Activated T-cell treated with anti-CD3 and anti-CD28 coated beads for 4 hours (primary cell): ENCODE measurements around the gene CFAP46.
"Not testable (repeated sequence)": the region's sequence is repeated elsewhere in the genome, so short reads cannot be mapped to it uniquely, and the experiment has no call there.

Experiments used
- DNase-seq: peaks from one replicate; pipeline ENCODE4 v3.0.0-alpha.2; 2020

CFAP46 gene

DNA sequence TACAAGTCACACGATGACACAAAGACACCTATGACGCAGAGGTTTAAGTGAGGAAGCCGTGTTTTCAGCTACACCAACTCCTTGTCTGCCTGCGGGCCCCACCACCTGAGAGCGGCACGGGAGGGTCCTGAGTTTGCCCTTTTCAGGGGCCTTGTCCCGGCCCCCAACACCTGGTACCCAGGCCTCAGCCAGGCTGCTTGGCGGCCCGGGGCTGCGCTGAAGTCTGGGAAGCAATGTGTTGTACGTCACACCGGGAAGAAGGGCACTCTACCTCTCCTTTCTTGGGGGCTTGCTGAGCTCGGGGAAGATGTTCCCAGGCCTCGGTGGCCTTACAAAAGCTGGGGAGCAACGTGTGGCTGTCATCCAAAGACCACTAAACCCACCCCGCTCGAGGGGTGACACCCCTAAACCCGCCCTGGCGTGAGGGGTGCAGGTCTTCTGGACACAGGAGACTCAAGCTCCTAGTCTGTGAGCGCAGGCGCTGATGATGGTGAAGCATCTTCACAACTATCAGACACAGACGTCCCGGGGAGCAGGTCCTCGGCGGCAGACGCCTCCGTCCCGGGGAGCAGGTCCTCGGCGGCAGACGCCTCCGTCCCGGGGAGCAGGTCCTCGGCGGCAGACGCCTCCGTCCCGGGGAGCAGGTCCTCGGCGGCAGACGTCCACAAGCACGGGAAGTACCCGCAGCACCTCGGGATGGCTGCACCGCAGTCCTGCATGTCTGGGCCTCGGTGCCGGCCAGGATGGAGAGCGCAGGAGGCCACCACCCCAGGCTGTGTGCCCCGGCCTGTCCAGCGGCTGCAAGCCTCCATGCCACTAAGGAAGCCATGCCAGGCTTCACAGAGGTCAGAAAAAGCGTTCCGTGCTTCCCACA is 15.4 kb downstream of the CFAP46 start:
- DNase-seq, result no peak

DNA sequence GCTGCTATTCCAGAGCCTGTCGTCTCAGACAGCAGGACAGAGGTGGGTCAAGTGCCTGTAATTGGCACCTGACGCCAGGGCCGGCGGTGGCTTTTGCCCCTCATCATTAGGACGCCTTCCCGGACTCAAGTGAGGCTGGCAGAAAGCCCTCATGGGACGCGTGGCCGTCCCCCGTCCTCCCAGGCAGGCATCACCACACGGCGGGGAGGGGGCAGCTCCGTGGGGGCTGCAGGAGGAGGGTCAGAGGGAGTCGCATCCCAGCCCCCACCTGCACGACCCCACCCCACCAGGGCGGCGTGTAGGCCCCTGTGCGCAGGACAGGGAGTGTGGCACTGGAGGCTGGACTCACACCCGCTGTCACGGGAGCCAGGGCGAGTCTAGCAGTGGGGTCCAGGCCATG is 16.3 kb downstream of the CFAP46 start:
- DNase-seq, result no peak

DNA sequence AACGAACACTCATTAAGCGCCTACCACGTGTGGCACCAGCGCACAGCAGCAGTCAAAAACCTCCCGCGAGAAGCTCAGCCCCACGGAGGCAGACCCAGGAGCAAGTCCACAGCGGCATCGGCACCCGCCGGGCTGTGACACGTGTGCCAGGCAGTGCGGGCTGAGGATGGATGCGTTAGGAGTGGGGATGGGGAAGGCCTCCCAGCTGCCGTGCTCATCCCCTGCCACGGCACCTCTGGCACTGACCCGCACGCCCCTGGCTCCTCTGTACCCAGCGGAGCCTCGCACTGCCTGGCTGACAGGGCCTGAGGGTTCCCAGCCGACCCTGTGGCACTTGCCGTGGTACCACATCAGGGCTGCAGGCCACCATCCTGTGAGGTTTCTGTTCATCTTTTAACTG is 16.8 kb downstream of the CFAP46 start:
- no peak for DNase-seq

DNA sequence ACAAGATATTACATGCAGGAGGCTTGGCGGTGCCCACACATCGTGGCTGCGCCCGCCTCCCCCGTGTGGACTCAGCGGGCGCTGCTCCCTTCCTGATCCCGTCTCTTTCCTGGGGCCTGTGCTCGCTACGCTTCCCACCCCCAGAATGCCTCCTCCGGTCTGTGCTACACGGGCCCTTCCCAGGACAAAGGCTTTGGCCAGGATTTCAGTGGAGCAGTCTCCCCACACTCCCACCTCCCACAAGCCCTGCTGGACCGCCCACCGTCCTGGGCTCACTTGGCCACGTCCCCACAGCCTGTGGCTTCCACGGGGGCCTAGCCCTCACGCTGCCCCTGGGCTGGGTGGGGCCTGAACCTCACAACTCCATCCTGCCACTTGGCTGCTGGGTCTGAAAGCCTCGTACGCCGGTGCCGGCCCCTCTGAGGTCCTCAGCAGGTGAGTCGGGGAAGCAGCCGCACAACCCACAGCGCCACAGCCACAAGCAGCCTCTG is 17.3 kb downstream of the CFAP46 start:
- DNase-seq, result no peak

DNA sequence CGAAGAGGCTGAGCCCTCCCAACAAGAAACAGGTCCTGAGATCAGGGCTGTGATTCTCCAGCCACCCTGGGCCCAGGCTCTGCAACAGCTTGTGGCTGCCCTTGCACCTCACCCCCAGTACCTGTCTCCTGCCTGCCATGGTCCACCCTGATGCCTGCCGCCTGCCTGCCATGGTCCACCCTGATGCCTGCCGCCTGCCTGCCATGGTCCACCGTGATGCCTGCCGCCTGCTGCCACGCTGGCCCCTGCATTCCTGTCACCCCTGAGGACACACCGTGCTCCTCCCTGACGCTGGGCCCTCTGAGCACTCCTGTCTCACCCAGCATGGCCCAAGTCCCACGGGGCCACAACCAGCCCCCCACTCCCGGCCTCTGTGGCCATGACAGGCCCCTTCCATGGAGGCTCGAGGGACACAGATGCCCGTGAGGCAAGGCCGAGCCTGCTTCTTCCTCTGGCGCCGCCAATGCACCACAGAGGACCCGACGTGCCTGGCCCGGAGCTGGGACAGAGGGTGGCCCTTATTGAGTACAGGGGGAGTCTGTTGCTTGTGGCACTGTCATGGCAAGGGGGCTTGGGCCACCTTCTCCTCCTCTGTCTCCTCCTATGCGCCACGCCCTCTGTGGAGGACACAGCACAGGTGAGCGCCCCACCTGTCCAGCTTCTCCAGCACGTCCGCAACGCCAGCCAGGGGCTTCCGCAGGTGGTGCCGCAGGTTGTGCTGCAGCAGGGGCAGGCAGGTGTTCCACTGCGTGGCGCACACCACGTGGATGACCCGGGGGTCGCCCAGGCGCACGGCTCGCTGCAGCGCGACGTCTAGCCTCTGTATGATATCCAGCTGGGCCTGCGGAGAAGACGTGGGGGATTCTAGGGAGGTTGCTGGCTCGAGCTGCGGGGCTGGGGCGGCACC is 18.1 kb downstream of the CFAP46 start:
- DNase-seq, result no peak

DNA sequence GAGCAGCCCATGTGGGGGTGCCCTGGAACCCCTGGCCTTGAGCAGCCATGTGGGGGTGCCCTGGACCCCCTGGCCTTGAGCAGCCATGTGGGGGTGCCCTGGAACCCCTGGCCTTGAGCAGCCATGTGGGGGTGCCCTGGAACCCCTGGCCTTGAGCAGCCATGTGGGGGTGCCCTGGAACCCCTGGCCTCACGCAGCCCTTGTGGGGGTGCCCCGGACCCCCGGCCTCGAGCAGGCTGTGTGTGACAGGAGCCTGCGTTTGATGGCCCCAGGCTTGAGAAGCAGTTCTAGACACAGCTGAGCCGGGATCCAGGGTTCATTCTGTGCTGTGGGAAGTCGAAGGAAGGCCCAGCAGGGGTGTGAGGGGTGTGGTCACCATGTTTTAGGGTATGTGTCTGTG is 19.0 kb downstream of the CFAP46 start:
- not testable (repeated sequence) for DNase-seq

DNA sequence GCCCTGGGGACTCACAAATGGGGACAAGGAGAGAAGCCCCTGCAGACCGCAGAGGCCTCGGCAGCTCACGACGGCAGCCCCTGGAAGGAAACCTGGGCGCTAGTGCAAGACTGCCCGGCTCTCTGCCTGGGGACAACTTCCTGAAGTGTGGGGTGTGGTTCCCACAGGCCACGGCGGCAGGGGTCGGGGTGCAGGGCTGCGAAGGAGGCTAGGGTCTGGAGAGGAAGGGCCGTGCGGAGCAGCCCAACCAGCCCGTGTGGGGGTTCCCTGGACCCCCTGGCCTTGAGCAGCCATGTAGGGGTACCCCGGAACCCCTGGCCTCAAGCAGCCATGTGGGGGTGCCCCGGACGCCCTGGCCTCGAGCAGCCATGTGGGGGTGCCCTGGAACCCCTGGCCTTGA is 19.5 kb downstream of the CFAP46 start:
- no peak for DNase-seq

DNA sequence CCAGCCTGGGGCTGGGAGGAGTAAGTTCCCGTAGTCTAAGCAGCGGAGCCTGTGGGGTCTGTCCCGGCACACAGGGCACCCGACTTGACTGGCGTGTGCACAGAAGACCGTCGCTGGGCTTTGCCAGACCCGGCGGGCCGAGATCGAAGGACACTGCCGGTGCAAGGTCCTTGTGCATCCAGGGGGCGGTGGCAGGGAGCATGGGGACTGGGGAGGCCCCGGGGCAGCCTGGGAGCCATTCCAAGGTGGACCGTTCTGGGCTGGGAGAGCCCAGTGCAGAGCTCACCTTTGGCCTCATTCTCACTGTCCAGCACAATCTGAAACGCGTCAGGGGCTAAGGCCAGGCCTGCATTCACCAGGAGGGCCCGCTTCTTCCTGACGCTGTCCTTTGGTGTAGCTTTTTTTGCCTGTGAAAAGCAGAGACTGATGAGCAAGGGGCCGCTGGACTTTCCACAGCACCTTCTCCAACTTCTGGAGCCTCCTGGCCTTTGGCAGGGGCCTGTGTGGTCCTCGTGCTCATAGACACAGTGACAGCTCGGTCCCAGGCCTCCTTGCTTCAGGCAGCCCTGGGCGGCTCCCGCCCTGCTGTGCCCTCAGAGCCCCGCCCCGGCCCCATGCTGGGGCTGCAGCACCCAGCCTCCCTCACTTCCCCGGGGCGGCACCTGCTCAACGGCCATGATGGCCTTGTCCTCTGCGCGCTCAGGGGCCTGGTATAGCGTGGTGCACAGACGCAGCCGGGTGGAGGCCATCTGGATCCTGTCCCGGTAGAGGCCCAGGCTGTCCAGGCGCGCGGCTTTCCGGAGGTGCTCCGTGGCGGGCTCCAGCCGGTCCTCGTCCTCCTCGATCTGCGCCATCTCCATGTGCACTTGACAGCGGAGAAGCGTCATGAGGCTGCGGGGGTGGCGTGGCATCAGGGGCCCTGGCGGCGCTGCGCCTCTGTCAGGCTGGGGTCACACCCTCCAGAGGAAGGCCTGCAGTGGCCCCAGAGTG is 20.3 kb downstream of the CFAP46 start:
- no peak for DNase-seq

DNA sequence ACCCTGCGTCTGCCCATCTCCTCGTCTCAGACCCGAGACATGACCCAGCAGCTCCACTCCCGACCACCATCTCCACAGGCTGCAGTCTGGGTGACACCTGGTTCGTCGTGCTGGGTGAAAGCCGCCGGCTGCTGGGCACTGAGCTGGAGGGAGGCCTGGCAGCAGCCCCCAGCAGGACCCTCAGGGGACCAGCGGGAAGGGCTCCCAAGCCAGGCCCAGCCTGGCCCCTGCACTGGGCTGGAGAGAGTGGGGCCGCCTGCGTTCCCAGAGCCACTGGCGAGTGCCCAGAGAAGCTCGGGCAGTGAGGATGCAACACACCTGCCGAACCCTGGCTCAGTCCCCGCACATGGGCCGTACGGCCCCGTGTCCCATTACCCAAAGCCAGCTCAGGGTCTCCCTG is 21.3 kb downstream of the CFAP46 start:
- DNase-seq, result no peak

DNA sequence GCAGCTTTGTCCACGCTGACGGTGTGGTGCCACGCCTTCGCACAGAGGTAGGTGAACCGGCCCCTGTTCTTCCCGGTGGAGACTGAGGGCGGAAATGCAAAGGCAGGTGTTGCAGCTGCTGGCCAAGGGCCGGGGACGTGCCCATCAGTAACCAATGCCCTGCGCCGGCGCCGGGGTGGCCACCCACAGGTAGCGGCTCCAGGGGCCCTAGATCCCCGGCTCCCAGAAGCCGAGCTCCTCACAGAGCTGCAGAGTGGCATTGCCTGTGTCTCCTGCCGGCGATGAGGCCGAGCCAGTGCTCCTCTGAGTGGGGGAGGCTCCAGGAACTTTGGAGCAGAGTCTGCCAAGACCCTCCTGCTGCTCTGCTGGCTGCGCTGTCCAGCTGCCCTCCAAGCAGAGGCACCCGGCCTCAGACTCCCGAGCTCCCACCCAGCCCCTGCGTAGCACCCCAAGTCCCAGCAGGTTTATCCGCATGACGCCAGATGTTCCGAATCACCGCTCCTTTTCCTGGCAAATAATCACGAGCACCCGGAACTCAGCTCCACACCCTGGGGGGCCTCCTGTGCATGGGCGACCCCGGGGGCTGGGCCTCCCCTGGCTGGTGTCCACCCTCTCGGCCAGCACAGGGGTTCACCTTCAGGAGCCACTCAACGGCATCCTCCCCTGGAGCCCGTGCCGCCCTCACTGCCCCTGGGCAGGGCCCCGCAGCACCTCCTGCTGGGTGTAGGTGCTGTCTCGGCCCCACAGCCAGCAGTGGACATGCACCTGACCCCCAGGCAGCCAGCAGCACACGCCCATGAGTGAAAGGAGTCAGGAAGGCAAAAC is 22.1 kb downstream of the CFAP46 start:
- DNase-seq, result no peak

DNA sequence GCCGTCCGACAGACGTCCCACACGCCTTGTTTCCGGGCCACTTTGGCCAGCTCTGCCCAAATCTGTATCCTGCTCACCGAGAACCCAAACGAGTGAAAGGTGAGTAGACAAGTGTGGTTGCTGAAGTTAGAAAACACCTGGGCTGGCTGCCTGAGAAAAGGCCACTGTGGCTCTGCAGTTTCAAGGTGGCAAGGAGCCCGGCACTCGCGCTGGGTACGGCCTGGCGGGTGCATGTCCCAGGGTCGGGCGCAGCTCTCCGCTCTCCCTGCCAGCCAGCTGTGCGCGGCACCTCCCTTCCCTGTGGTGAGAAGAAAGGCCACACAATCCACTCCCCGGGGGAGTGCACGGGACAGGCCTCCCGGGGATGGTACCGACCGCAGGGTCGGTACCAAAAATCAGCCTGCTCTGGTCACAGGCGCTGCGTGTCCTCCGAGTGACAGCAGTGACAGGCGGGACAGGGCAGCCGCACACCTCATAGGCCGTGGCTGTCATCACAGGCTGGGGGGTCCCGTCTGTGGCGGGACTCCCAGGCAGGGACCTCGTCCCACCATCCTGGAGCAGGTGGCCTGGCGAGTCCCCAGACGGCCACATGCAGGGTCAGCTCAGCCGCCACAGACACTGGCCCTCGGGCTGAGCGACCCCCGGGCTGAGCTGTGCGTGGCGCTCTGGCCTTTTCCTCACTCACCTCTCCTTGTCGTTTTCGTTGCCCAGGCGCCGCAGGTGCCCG is 22.8 kb downstream of the CFAP46 start:
- no peak for DNase-seq

DNA sequence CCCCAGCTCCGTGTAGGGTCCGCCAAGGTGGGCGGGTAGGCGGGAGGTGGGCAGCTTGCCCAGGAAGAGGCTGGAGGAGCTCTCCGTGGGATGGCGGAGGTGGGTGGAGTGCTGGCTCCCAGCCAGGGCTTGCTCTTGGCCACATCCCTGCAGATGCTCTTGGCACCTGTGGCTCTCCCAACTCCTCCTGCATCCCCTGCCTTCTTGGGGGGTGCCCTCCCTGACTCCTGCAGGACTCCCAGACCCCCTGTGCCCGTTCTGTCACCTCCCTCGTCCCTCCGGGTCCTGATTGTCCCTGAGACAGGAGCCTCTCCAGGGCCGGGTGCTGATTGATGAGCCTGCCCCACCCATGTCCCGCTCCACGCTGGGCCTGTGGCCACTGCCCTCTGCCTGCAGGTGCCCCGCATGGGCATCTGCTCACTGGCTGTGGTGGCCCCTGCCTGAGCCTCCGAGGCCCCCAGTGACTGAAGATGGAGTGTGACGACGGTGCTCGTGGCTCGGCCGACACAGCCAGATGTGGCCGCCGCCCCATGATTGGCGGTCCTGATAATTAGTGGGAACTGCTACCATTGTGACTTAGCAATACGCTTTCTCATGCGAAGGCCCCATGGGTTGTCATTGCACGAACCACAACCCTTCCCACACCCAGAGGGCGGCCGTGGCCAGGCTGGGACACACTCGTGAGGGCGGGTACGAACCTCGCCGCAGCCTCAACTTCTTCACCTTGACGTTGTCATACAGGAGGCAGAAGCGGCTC is 23.6 kb downstream of the CFAP46 start:
- DNase-seq, result no peak

DNA sequence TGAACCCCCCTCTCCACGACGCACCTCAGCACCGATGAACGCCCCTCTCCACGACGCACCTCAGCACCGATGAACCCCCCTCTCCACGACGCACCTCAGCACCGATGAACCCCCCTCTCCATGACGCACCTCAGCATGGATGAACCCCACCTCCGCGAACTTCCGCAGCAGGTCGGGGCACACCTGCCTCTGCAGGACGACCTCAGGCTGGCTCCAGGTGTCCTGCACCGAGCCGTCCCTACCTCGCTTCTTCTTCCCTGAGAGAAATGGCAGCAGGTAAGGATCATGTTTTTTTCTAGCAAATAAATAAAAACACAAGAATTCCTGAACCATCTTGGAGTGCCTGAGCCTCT is 24.1 kb downstream of the CFAP46 start:
- DNase-seq, result no peak

DNA sequence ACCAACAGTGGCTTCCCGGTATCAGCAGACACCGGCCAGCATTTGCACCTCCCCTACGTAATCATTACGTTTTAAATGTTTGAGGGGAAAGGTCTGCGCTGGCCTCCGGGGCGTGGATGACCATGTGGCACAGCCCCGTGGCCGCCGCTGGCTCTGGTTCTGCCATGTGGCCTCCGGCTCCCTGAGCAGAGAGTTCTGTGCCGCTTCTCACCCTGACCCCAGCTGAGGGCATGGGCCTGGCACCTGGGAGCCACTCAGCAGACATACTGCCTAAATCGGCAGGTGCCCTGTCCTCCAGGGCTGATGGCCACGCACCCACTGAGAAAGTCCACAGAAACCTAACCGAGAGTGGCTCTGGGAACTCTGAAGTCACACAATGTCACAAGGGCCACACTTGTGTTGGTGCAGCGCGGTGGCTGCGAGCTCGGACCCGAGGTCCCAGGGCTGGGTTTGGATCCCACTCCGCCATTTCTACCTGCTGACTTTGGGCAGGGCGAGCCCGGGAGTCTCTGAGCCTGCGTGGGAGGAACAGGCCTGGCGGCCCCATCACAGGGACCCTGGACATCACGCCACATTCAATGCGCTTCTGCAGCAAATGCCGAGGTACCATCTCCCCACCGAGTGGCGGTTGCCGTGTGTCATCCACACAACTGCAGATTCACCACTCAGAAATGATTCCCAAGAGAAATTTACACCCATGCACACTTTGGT is 25.3 kb downstream of the CFAP46 start:
- DNase-seq, result no peak

DNA sequence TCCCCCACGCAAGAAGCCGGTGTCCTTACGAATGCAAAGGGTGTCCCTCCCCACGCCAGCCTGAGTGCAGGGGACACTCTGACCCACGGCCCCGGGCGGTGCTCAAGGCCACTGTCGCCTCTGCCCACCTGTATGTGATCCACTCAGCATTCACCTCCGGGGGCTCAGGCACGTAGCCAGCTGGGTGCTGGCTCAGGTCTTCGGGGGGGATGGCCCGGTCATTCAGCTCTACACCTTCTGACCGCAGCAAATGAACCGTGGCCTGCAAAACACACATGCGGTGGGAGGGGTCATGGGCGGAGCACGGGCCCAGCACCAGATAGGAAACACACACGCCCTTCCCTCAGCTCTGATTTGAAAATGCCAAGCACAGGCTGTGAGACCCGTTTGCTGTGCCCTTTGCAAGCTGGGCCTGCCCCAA is 25.9 kb downstream of the CFAP46 start:
- no peak for DNase-seq

DNA sequence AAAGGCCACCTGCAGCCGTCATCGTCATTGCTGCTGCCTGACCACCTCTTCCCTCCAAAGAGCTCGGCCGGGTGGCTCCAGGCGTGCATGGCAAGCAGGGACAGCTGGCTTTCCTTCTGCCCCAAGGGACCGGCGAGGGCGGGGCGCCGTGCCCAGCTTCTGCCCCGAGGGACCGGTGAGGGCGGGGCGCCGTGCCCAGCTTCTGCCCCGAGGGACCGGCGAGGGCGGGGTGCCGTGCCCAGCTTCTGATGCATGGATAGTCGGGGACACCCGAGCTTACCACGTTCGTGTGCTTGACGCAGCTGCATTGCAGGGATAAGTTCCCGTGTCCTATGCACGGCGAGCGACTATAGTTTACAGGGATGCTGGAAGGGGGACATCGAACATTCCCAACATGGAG is 27.0 kb downstream of the CFAP46 start:
- DNase-seq, result no peak

DNA sequence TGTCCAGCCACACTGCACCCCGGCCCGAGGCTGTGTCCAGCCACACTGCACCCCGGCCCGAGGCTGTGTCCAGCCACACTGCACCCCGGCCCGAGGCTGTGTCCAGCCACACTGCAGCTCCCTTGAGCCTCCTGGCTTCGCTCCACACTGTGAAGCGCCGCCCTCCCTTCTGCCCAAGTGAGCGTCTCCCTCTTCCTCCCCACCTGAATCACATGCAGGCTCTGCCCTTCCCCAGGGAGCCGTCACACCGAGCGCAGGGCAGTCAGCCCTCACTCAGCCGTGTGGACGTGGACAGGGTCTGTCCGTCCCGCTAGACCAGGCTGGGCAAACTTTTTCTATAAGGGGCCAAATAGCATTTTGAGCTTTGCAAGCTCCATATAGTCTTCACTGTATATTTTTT is 27.6 kb downstream of the CFAP46 start:
- no peak for DNase-seq

DNA sequence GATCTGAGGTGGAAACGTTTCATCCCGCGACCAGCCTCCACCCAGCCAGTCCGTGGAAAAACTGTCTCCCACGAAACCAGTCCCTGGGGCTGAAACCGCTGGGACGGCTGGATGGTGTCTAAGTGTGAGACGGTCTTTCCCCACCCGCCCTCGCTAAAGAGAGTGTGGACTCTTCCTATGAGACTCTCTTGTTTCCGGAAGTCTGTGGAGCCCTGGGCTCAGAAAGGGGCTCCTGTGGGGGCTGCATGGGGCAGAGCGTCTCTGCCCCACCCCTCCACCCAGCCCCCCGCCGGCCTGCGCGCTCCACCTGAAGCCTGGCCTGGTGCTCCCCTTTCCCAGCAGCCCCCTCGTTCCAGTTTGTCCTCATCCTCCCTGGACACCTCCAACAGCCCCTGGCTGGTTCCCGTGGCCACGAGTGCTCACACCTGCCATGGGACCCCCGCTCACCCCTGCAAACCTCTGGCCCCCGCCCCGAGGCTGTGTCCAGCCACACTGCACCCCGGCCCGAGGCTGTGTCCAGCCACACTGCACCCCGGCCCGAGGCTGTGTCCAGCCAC is 28.7 kb downstream of the CFAP46 start:
- DNase-seq, result no peak
